Pons (tissue), 1 donor: ENCODE measurements around the gene RHEX.
"Not testable (repeated sequence)": the region's sequence is repeated elsewhere in the genome, so short reads cannot be mapped to it uniquely, and the experiment has no call there.

Source experiments
- DNase-seq: peaks from one replicate; pipeline ENCODE4 v3.0.0-alpha.2; 2016; ENCODE audit warnings: low spot score

The RHEX gene

GRCh38 chr1:206030714-206031113, 22.3 kb upstream of the RHEX start:
- peak; percentile 81 for DNase-seq

- peak; percentile 63 for DNase-seq
Measured at GRCh38 chr1:206032380-206033140, 20.4 kb upstream of the RHEX start.

GRCh38 chr1:206035027-206035426, 17.9 kb upstream of the RHEX start:
- DNase-seq = no peak

GRCh38 chr1:206036663-206037455, 16.1 kb upstream of the RHEX start:
- DNase-seq = no peak

- no peak for DNase-seq
Measured at GRCh38 chr1:206037581-206037980, 15.4 kb upstream of the RHEX start.

- no peak for DNase-seq
Measured at GRCh38 chr1:206039046-206039973, 13.7 kb upstream of the RHEX start.

- no peak for DNase-seq
Measured at GRCh38 chr1:206040328-206040727, 12.6 kb upstream of the RHEX start.

GRCh38 chr1:206041640-206042039, 11.3 kb upstream of the RHEX start:
- DNase-seq = no peak

- DNase-seq = no peak
Measured at GRCh38 chr1:206047271-206047670, 5.7 kb upstream of the RHEX start.

- no peak for DNase-seq
Measured at GRCh38 chr1:206048582-206048981, 4.4 kb upstream of the RHEX start.

GRCh38 chr1:206049293-206049692, 3.7 kb upstream of the RHEX start:
- DNase-seq = no peak

- DNase-seq = no peak
Measured at GRCh38 chr1:206049919-206050600, 2.9 kb upstream of the RHEX start.

GRCh38 chr1:206050655-206051235, 2.2 kb upstream of the RHEX start:
- DNase-seq = peak; percentile 47

- not testable (repeated sequence) for DNase-seq
Measured at GRCh38 chr1:206052231-206052865, 625 bp upstream of the RHEX start.

- DNase-seq = not testable (repeated sequence)
Measured at GRCh38 chr1:206053616-206054015, 643 bp downstream of the RHEX start.

GRCh38 chr1:206055069-206055625, 2.2 kb downstream of the RHEX start:
- not testable (repeated sequence) for DNase-seq

GRCh38 chr1:206055639-206056323, 2.8 kb downstream of the RHEX start:
- not testable (repeated sequence) for DNase-seq

- not testable (repeated sequence) for DNase-seq
Measured at GRCh38 chr1:206058289-206058926, 5.4 kb downstream of the RHEX start.

- no peak for DNase-seq
Measured at GRCh38 chr1:206058927-206059292, 5.9 kb downstream of the RHEX start.
